GM12878 (cell line): ENCODE data around the gene LTBP2. TPM values are rescaled to one million over a fixed set of nuclear protein-coding genes. Genes with fewer than 3 reads are reported as not detected.

Source experiments
- CHD1 ChIP-seq: IDR thresholded peaks from 2 replicates; pipeline ENCODE4 v1.6.1; 2012; ENCODE audit warnings: low read depth, low read length, improper control_type of control experiment
- ESRRA ChIP-seq: IDR thresholded peaks from 2 replicates; pipeline ENCODE4 v1.6.1; 2012; ENCODE audit warnings: mild to moderate bottlenecking, low read length, improper control_type of control experiment
- MEF2B ChIP-seq: fragments of 450-650 bp; IDR thresholded peaks from 2 replicates; pipeline ENCODE4 v1.6.1; 2018; ENCODE audit warnings: mild to moderate bottlenecking, moderate library complexity; ENCODE audit not compliant: partially characterized antibody, poor library complexity, severe bottlenecking
- MYC ChIP-seq: IDR thresholded peaks from 2 replicates; pipeline ENCODE4 v1.6.1; 2011; ENCODE audit warnings: mild to moderate bottlenecking, low read length, moderate library complexity, inconsistent platforms; ENCODE audit not compliant: insufficient read depth, insufficient replicate concordance, insufficient read length, severe bottlenecking
- RAD21 ChIP-seq: IDR thresholded peaks from 2 replicates; pipeline ENCODE4 v1.6.1; 2011; ENCODE audit warnings: mild to moderate bottlenecking, low read depth, low read length, moderate library complexity; ENCODE audit not compliant: insufficient read depth
- SP1 ChIP-seq: IDR thresholded peaks from one replicate; pipeline ENCODE4 v1.6.1; 2011; ENCODE audit warnings: low read depth, low read length
- STAT1 ChIP-seq: fragments of 450-650 bp; conservative IDR thresholded peaks from 2 replicates; pipeline ENCODE4 v1.6.1; 2014; ENCODE audit warnings: antibody characterized with exemption, mild to moderate bottlenecking
- STAT3 ChIP-seq: IDR thresholded peaks from 2 replicates; pipeline ENCODE4 v1.6.1; 2011; ENCODE audit warnings: low read depth, low read length, improper control_type of control experiment
- YY1 ChIP-seq: IDR thresholded peaks from 2 replicates; pipeline ENCODE4 v1.6.1; 2011; ENCODE audit warnings: low read depth, mild to moderate bottlenecking, low read length
- ZNF207 ChIP-seq: fragments of 450-650 bp; IDR thresholded peaks from 2 replicates; pipeline ENCODE4 v1.6.1; 2014; ENCODE audit warnings: antibody characterized with exemption, mild to moderate bottlenecking, borderline replicate concordance
- ZNF384 ChIP-seq: IDR thresholded peaks from 2 replicates; pipeline ENCODE4 v1.6.1; 2012; ENCODE audit warnings: low read depth, mild to moderate bottlenecking, low read length, improper control_type of control experiment, borderline replicate concordance
- polyA plus RNA-seq, 11 experiments: library from polyadenylated mRNA; depleted of rRNA in 4 of 11; unstranded in 6 of 11; stranded (reverse) in 5 of 11; fragments of >200 nt; fragmentation: Nextera tagmentation in 4 of 11; fragmentation: Illumina TruSeq in 1 of 11; extraction: Ambion mirVana in 4 of 11; extraction: Trizol in 1 of 11; gene quantifications; 1 replicate in 1 of 11; 2 replicates in 10 of 11; pipeline versions ENCODE4 v1.2.1 to v1.2.3, GENCODE V29; 2011 to 2016; ENCODE audit warnings: inconsistent platforms in 2 of 11, missing spikeins in 2 of 11, low read depth in 1 of 11
- total RNA-seq, 4 experiments: library from RNA; depleted of rRNA in 3 of 4; stranded (reverse); fragments of >200 nt in 3 of 4; fragmentation: Illumina TruSeq in 1 of 4; extraction: Trizol in 1 of 4; gene quantifications; 2 replicates each; pipeline versions ENCODE4 v1.2.1 to v1.2.3, GENCODE V29; 2013 to 2021
- TF ChIP-seq, protein P1 (sequence below): fragments of 450-650 bp; conservative IDR thresholded peaks from 2 replicates; pipeline ENCODE4 v1.6.1; 2017; ENCODE audit warnings: mild to moderate bottlenecking, moderate library complexity
- TF ChIP-seq, protein P2 (sequence below): IDR thresholded peaks from 2 replicates; pipeline ENCODE4 v1.6.1; 2012; ENCODE audit warnings: improper control_type of control experiment, low read depth, low read length; ENCODE audit not compliant: insufficient replicate concordance
- TF ChIP-seq, protein P3 (sequence below): fragments of 450-650 bp; IDR thresholded peaks from 2 replicates; pipeline ENCODE4 v1.6.1; 2018; ENCODE audit warnings: mild to moderate bottlenecking, low read depth, moderate library complexity; ENCODE audit not compliant: partially characterized antibody

The LTBP2 gene
- total and polyA plus RNA-seq, 10 of the 15 experiments (the other 5 are each of a cell fraction or from before 2014, with no cell fraction given) = 0.03 to 0.23 (median 0.06) TPM; not detected in 1

DNA sequence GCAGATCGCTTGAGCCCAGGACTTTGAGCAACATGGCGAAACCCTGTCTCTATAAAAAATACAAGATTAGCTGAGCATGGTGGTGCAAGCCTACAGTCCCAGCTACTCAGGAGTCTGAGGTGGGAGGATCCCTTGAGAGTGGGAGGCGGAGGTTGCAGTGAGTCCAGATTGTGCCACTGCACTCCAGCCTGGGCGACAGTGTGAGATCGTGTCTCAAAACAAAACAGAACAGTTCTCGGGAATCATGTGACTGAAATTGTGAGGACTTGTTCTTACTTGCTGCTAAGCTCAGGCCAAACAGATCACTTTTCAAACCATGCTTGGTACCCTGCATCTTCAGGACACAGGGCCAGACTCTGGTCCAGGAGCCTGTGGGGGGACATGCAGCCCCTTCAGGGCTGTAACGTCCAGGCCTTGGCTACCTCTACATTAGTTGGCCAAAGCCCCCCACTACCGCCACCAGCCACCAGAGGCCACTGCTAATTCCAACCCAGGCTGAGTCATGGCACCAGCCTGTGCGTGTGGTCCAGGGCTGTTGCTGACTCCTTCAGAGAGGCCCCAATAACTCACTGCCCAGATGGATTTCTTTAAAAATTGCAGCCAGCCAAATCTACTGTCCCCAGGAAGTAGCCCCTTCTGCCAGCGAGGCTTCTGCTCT lies 152.6 kb downstream of the LTBP2 start (continued):
- TF ChIP-seq, protein P1, sequence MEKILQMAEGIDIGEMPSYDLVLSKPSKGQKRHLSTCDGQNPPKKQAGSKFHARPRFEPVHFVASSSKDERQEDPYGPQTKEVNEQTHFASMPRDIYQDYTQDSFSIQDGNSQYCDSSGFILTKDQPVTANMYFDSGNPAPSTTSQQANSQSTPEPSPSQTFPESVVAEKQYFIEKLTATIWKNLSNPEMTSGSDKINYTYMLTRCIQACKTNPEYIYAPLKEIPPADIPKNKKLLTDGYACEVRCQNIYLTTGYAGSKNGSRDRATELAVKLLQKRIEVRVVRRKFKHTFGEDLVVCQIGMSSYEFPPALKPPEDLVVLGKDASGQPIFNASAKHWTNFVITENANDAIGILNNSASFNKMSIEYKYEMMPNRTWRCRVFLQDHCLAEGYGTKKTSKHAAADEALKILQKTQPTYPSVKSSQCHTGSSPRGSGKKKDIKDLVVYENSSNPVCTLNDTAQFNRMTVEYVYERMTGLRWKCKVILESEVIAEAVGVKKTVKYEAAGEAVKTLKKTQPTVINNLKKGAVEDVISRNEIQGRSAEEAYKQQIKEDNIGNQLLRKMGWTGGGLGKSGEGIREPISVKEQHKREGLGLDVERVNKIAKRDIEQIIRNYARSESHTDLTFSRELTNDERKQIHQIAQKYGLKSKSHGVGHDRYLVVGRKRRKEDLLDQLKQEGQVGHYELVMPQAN = no peak
- no peak for TF ChIP-seq SP1
- TF ChIP-seq YY1 = 0 out of 2 replicates have a peak, but pooled peaks have one; percentile 18
- TF ChIP-seq ZNF384 = no peak
- TF ChIP-seq ESRRA = no peak
- TF ChIP-seq, protein P2, sequence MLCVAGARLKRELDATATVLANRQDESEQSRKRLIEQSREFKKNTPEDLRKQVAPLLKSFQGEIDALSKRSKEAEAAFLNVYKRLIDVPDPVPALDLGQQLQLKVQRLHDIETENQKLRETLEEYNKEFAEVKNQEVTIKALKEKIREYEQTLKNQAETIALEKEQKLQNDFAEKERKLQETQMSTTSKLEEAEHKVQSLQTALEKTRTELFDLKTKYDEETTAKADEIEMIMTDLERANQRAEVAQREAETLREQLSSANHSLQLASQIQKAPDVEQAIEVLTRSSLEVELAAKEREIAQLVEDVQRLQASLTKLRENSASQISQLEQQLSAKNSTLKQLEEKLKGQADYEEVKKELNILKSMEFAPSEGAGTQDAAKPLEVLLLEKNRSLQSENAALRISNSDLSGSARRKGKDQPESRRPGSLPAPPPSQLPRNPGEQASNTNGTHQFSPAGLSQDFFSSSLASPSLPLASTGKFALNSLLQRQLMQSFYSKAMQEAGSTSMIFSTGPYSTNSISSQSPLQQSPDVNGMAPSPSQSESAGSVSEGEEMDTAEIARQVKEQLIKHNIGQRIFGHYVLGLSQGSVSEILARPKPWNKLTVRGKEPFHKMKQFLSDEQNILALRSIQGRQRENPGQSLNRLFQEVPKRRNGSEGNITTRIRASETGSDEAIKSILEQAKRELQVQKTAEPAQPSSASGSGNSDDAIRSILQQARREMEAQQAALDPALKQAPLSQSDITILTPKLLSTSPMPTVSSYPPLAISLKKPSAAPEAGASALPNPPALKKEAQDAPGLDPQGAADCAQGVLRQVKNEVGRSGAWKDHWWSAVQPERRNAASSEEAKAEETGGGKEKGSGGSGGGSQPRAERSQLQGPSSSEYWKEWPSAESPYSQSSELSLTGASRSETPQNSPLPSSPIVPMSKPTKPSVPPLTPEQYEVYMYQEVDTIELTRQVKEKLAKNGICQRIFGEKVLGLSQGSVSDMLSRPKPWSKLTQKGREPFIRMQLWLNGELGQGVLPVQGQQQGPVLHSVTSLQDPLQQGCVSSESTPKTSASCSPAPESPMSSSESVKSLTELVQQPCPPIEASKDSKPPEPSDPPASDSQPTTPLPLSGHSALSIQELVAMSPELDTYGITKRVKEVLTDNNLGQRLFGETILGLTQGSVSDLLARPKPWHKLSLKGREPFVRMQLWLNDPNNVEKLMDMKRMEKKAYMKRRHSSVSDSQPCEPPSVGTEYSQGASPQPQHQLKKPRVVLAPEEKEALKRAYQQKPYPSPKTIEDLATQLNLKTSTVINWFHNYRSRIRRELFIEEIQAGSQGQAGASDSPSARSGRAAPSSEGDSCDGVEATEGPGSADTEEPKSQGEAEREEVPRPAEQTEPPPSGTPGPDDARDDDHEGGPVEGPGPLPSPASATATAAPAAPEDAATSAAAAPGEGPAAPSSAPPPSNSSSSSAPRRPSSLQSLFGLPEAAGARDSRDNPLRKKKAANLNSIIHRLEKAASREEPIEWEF = no peak
- TF ChIP-seq MEF2B = no peak
- no peak for TF ChIP-seq ZNF207
- peak; percentile 41 for TF ChIP-seq RAD21
- TF ChIP-seq, protein P3, sequence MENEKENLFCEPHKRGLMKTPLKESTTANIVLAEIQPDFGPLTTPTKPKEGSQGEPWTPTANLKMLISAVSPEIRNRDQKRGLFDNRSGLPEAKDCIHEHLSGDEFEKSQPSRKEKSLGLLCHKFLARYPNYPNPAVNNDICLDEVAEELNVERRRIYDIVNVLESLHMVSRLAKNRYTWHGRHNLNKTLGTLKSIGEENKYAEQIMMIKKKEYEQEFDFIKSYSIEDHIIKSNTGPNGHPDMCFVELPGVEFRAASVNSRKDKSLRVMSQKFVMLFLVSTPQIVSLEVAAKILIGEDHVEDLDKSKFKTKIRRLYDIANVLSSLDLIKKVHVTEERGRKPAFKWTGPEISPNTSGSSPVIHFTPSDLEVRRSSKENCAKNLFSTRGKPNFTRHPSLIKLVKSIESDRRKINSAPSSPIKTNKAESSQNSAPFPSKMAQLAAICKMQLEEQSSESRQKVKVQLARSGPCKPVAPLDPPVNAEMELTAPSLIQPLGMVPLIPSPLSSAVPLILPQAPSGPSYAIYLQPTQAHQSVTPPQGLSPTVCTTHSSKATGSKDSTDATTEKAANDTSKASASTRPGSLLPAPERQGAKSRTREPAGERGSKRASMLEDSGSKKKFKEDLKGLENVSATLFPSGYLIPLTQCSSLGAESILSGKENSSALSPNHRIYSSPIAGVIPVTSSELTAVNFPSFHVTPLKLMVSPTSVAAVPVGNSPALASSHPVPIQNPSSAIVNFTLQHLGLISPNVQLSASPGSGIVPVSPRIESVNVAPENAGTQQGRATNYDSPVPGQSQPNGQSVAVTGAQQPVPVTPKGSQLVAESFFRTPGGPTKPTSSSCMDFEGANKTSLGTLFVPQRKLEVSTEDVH = no peak
- TF ChIP-seq STAT1 = no peak
- no peak for TF ChIP-seq MYC
- no peak for TF ChIP-seq CHD1
- TF ChIP-seq STAT3 = no peak
